Upper lobe of left lung (tissue), 4 donors: ENCODE measurements around the gene POTEF.
"Not testable (repeated sequence)": the region's sequence is repeated elsewhere in the genome, so short reads cannot be mapped to it uniquely, and the experiment has no call there.

Source experiments
- EP300 ChIP-seq, 4 donors: sonication (generic); formaldehyde crosslinking; IDR thresholded peaks; one replicate each; pipeline ENCODE4 v1.5.1; 2017; ENCODE audit warnings: antibody characterized with exemption in 4 of 4, control low read depth in 2 of 4
- POLR2A ChIP-seq, 4 donors: fragments of 450-650 bp; IDR thresholded peaks; one replicate each; pipeline ENCODE4 v1.5.1; 2016 to 2017; ENCODE audit warnings: antibody characterized with exemption in 4 of 4, mild to moderate bottlenecking in 2 of 4
- TF ChIP-seq, protein P1 (sequence below), 6 experiments: fragments of 450-650 bp in 4 of 6; fragments of 200-600 bp in 2 of 6; sonication (generic) in 2 of 6; IDR thresholded peaks; one replicate each; pipeline ENCODE4 v1.5.1; 2016 to 2019; ENCODE audit warnings: antibody characterized with exemption in 6 of 6

- TF ChIP-seq POLR2A, EP300 (IDR thresholded peaks at IDR 0.05): not testable (repeated sequence)
- TF ChIP-seq, protein P1, sequence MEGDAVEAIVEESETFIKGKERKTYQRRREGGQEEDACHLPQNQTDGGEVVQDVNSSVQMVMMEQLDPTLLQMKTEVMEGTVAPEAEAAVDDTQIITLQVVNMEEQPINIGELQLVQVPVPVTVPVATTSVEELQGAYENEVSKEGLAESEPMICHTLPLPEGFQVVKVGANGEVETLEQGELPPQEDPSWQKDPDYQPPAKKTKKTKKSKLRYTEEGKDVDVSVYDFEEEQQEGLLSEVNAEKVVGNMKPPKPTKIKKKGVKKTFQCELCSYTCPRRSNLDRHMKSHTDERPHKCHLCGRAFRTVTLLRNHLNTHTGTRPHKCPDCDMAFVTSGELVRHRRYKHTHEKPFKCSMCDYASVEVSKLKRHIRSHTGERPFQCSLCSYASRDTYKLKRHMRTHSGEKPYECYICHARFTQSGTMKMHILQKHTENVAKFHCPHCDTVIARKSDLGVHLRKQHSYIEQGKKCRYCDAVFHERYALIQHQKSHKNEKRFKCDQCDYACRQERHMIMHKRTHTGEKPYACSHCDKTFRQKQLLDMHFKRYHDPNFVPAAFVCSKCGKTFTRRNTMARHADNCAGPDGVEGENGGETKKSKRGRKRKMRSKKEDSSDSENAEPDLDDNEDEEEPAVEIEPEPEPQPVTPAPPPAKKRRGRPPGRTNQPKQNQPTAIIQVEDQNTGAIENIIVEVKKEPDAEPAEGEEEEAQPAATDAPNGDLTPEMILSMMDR (IDR thresholded peaks at IDR 0.05): not testable (repeated sequence)
Observed at GRCh38 chr2:130157825-130158514, 28.9 kb upstream of the POTEF start.
